ENCODE measurements around the gene NMS.

Gene NMS

GRCh38 chr2:100494712-100495111, 24.4 kb downstream of the NMS start:
- no peak for TF ChIP-seq CTCF (IDR thresholded peaks at IDR 0.05)

- TF ChIP-seq CTCF (IDR thresholded peaks at IDR 0.05), result no peak
These were observed 32.5 kb downstream of the NMS start for GRCh38 chr2:100502782-100503181.

GRCh38 chr2:100504542-100504941, 34.3 kb downstream of the NMS start:
- TF ChIP-seq CTCF (IDR thresholded peaks at IDR 0.05), result no peak

- no peak for TF ChIP-seq CTCF (IDR thresholded peaks at IDR 0.05)
These were observed 38.8 kb downstream of the NMS start for GRCh38 chr2:100509066-100509465.

- TF ChIP-seq CTCF (IDR thresholded peaks at IDR 0.05), result no peak
These were observed 43.4 kb downstream of the NMS start for GRCh38 chr2:100513650-100514049.

GRCh38 chr2:100517556-100517955, 47.3 kb downstream of the NMS start:
- TF ChIP-seq CTCF (IDR thresholded peaks at IDR 0.05), result no peak

- TF ChIP-seq CTCF (IDR thresholded peaks at IDR 0.05), result no peak
These were observed 48.5 kb downstream of the NMS start for GRCh38 chr2:100518801-100519200.

GRCh38 chr2:100520224-100520623, 49.9 kb downstream of the NMS start:
- TF ChIP-seq CTCF (IDR thresholded peaks at IDR 0.05), result no peak
